GM12892 (cell line): ENCODE data around the gene MTMR1.

Experiments used
- POLR2A ChIP-seq: IDR thresholded peaks from 2 replicates; pipeline ENCODE4 v1.6.1; 2011; ENCODE audit warnings: low read depth, low read length, control low read depth
- POLR2AphosphoS5 ChIP-seq: IDR thresholded peaks from 2 replicates; pipeline ENCODE4 v1.6.1; 2011; ENCODE audit warnings: low read depth, low read length, control low read depth

GRCh38 chrX:150649096-150649870, 43.9 kb upstream of the MTMR1 start:
- TF ChIP-seq POLR2A (no peak), POLR2AphosphoS5 (no peak)
